B cell (primary cell): Measurements from ENCODE around the gene ATR.

ENCODE experiments used
- EZH2 ChIP-seq: IDR thresholded peaks from 2 replicates; pipeline ENCODE4 v1.6.1; 2012; ENCODE audit warnings: borderline replicate concordance, low read depth, mild to moderate bottlenecking, moderate library complexity, low read length; ENCODE audit not compliant: insufficient read depth, poor library complexity, severe bottlenecking
- TF ChIP-seq, protein P1 (sequence below): fragments of 200-600 bp; IDR thresholded peaks from one replicate; pipeline ENCODE4 v1.8.0; 2022; ENCODE audit warnings: antibody characterized with exemption, mild to moderate bottlenecking

- TF ChIP-seq, protein P1, sequence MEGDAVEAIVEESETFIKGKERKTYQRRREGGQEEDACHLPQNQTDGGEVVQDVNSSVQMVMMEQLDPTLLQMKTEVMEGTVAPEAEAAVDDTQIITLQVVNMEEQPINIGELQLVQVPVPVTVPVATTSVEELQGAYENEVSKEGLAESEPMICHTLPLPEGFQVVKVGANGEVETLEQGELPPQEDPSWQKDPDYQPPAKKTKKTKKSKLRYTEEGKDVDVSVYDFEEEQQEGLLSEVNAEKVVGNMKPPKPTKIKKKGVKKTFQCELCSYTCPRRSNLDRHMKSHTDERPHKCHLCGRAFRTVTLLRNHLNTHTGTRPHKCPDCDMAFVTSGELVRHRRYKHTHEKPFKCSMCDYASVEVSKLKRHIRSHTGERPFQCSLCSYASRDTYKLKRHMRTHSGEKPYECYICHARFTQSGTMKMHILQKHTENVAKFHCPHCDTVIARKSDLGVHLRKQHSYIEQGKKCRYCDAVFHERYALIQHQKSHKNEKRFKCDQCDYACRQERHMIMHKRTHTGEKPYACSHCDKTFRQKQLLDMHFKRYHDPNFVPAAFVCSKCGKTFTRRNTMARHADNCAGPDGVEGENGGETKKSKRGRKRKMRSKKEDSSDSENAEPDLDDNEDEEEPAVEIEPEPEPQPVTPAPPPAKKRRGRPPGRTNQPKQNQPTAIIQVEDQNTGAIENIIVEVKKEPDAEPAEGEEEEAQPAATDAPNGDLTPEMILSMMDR, result no peak
- TF ChIP-seq EZH2, result no peak
Observed at GRCh38 chr3:142625153-142625440, 46.6 kb upstream of the ATR start.
